Panc1 (cell line): ENCODE measurements around the gene ARL11. TPM values are rescaled to one million over a fixed set of nuclear protein-coding genes. Genes with fewer than 3 reads are reported as not detected.
A peak's percentile ranks its signal among the peaks of the same experiment; 100 is the strongest.

ENCODE experiments used
- ATAC-seq: fragments of 200-7000 bp; cut with Tn5 transposase; 2 replicates; pipeline ENCODE4 v1.9.1; 2020; ENCODE audit warnings: mild to moderate bottlenecking, moderate library complexity
- BruUV-seq: library from RNA; stranded (reverse); fragments of 400-500 nt; replicated peaks from 2 replicates; lab custom pipeline; 2021; lab: Mats Ljungman, UMichigan
- CTCF ChIA-PET: fragments of 300-600 bp; sonication (Branson Sonifier 250); formaldehyde crosslinking; loops from one replicate; lab custom pipeline; 2022; ENCODE audit warnings: antibody characterized with exemption; lab: Charles Lee
- POLR2A ChIA-PET: fragments of 300-600 bp; sonication (Branson Sonifier 250); formaldehyde crosslinking; loops from one replicate; lab custom pipeline; 2022; ENCODE audit warnings: antibody characterized with exemption; lab: Charles Lee
- DNase-seq: peaks from one replicate; pipeline ENCODE4 v3.0.0-alpha.2; 2010; ENCODE audit warnings: low read depth, low spot score
- H3K27ac ChIP-seq: 2 replicates; pipeline ENCODE4 v1.5.1; 2011; ENCODE audit warnings: mild to moderate bottlenecking, low read length, inconsistent platforms
- H3K27me3 ChIP-seq: fragments of 200-500 bp; sonication (Bioruptor generic); 2 replicates; pipeline ENCODE4 v1.6.0; 2014; ENCODE audit warnings: low read length, inconsistent platforms; ENCODE audit not compliant: control insufficient read depth, insufficient read depth
- H3K36me3 ChIP-seq: fragments of 200-500 bp; sonication (Bioruptor generic); 2 replicates; pipeline ENCODE4 v1.5.1; 2014; ENCODE audit warnings: inconsistent platforms, mild to moderate bottlenecking, low read length, moderate library complexity; ENCODE audit not compliant: control insufficient read depth, insufficient read depth
- H3K4me1 ChIP-seq: 2 replicates; pipeline ENCODE4 v1.5.1; 2011; ENCODE audit warnings: inconsistent platforms, mild to moderate bottlenecking, low read length, moderate library complexity; ENCODE audit not compliant: control insufficient read depth, insufficient read depth
- H3K4me3 ChIP-seq, 2 experiments: 2 replicates each; pipeline ENCODE4 v1.5.1; 2011 to 2012; ENCODE audit warnings: low read depth in 2 of 2, low read length in 2 of 2, mild to moderate bottlenecking in 2 of 2, inconsistent platforms in 1 of 2, moderate library complexity in 1 of 2
- H3K9me3 ChIP-seq: fragments of 200-500 bp; sonication (Bioruptor generic); 2 replicates; pipeline ENCODE4 v1.5.1; 2014; ENCODE audit warnings: low read depth, mild to moderate bottlenecking, inconsistent platforms, low read length, moderate library complexity; ENCODE audit not compliant: control insufficient read depth, insufficient read depth
- CTCF ChIP-seq: fragments of 450-650 bp; IDR thresholded peaks from 2 replicates; pipeline ENCODE4 v1.5.1; 2017; ENCODE audit warnings: mild to moderate bottlenecking
- POLR2AphosphoS5 ChIP-seq: IDR thresholded peaks from 2 replicates; pipeline ENCODE4 v1.6.1; 2012; ENCODE audit warnings: mild to moderate bottlenecking, low read depth, low read length, moderate library complexity
- REST ChIP-seq, 2 experiments: IDR thresholded peaks; 2 replicates each; pipeline ENCODE4 v1.6.1; 2011 to 2012; ENCODE audit warnings: low read depth in 2 of 2, control low read depth in 1 of 2, low read length in 1 of 2, mild to moderate bottlenecking in 1 of 2, moderate library complexity in 1 of 2; ENCODE audit not compliant: insufficient read depth in 1 of 2
- SIN3A ChIP-seq: IDR thresholded peaks from 2 replicates; pipeline ENCODE4 v1.6.1; 2012; ENCODE audit warnings: low read depth, mild to moderate bottlenecking, low read length, moderate library complexity, borderline replicate concordance; ENCODE audit not compliant: insufficient read depth
- TCF7L2 ChIP-seq: IDR thresholded peaks from 2 replicates; pipeline ENCODE4 v1.6.1; 2011; ENCODE audit warnings: mild to moderate bottlenecking, low read depth, low read length, inconsistent platforms
- in situ Hi-C: cut with HindIII; loops from 2 replicates; pipeline ENCODE4 v1.10.0; 2016; ENCODE audit warnings: low sequenced_read_pairs, low pct_unique_long_range_greater_than_20kb
- intact Hi-C: fragments of 100-400 bp; cut with micrococcal nuclease; formaldehyde crosslinking; loops from one replicate; pipeline ENCODE4 v1.10.0; 2022; ENCODE audit not compliant: unreplicated experiment
- total RNA-seq: library from RNA; stranded (reverse); gene quantifications from one replicate; pipeline ENCODE4 v1.2.1, GENCODE V29; 2021; ENCODE audit not compliant: unreplicated experiment

ARL11 gene
- total RNA-seq, 1 experiment from 2014 or later = not detected

- no peak overlapping the region for H3K4me3 ChIP-seq
- ChIA-PET POLR2A (no interaction called here), CTCF (no interaction called here)
- H3K9me3 ChIP-seq = no peaks in the 10 kb centered on the region
- BruUV-seq = no TSS peak
- ATAC-seq (no peak), DNase-seq (no peak)
- TF ChIP-seq REST (IDR thresholded peaks at IDR 0.05; ENCODE audit: insufficient read depth in 1 of 2, low read depth in 2 of 2, low read length in 1 of 2) = no peak
- TF ChIP-seq SIN3A = no peak
- TF ChIP-seq TCF7L2 = no peak
- no peak for TF ChIP-seq CTCF
- no peak for TF ChIP-seq POLR2AphosphoS5
- in situ Hi-C loops (no loop called here), intact Hi-C loops (loop anchor here (5.0 kb wide), 1 partner anchor 183 kb away; no protein-coding TSS in a partner anchor)
- H3K27me3 ChIP-seq = no peaks in the 10 kb centered on the region
- no peak overlapping the region for H3K27ac ChIP-seq
- no peaks in the 10 kb centered on the region for H3K36me3 ChIP-seq
- H3K4me1 ChIP-seq = no peaks in the 10 kb centered on the region
Observed at GRCh38 chr13:49664606-49665005, 36.3 kb downstream of the ARL11 start.

- Histone ChIP-seq H3K36me3 (no peaks in the 10 kb centered on the region), H3K27ac (no peak overlapping the region), H3K9me3 (no peaks in the 10 kb centered on the region), H3K4me1 (no peaks in the 10 kb centered on the region), H3K4me3 (no peak overlapping the region), H3K27me3 (no peaks in the 10 kb centered on the region)
- POLR2A ChIA-PET = no interaction called here
- no peak for DNase-seq
- intact Hi-C loops (loop anchor here (5.0 kb wide), 1 partner anchor 180 kb away; no protein-coding TSS in a partner anchor), in situ Hi-C loops (no loop called here)
- BruUV-seq = no TSS peak
- no peak for TF ChIP-seq TCF7L2
- ATAC-seq = no peak
- CTCF ChIA-PET = no interaction called here
Observed at GRCh38 chr13:49667773-49668172, 39.5 kb downstream of the ARL11 start.

DNA sequence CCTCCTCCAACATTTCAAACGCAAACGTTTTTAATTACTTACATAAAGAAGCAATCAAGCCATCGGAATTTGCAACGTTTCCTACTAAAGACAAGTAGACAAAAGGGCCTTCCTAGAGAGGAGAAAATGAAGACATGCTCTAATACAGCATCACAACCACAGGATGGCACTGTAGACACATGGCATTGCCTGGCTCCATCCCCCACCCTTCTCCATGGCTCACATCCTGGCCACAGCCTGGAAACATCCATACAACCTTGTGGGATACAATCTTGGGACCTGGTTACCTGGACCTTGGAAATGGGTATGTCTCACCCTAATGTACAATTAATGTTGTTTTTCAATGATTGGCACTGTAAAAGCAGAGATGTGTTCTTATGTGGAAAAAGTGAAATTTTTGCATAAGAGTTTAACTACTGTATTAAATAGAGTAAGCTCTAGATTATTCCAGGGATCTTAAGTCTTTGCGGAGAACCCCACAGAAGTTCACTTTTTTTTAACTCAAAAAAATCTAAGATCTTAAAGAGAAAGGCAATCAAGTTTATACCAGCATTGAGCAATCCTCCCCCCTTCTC lies 41.5 kb downstream of the ARL11 start:
- Histone ChIP-seq H3K27me3 (no peaks in the 10 kb centered on the region), H3K27ac (no peak overlapping the region), H3K36me3 (no peaks in the 10 kb centered on the region), H3K9me3 (no peaks in the 10 kb centered on the region), H3K4me3 (no peak overlapping the region), H3K4me1 (no peaks in the 10 kb centered on the region)
- BruUV-seq = no TSS peak
- ATAC-seq = peak; percentile 91
- ChIA-PET POLR2A (no interaction called here), CTCF (no interaction called here)
- TF ChIP-seq POLR2AphosphoS5 (no peak), CTCF (peak; percentile 78), SIN3A (no peak), REST (IDR thresholded peaks at IDR 0.05; ENCODE audit: insufficient read depth in 1 of 2, low read depth in 2 of 2, low read length in 1 of 2) (no peak), TCF7L2 (no peak)
- intact Hi-C loops = loop anchor here (5.0 kb wide), 1 partner anchor 177 kb away; no protein-coding TSS in a partner anchor
- peak; percentile 67 for DNase-seq
- in situ Hi-C loops = no loop called here
